CD14-positive monocyte (primary cell): Measurements from ENCODE around the gene SGCB. TPM values are rescaled to one million over a fixed set of nuclear protein-coding genes. Genes with fewer than 3 reads are reported as not detected.

Experiments
- DNase-seq, 3 donors: peaks; one replicate each; pipeline ENCODE4 v3.0.0-alpha.2; 2011 to 2022
- H2AFZ ChIP-seq: 2 replicates; pipeline ENCODE4 v1.6.0; 2012; ENCODE audit warnings: mild to moderate bottlenecking, low read depth, low read length, inconsistent platforms; ENCODE audit not compliant: insufficient read depth, poor library complexity, severe bottlenecking
- H3K27ac ChIP-seq, 2 donors: 1 replicate in 1 of 2; 2 replicates in 1 of 2; pipeline ENCODE4 v1.5.1; 2012 to 2013; ENCODE audit warnings: low read length in 2 of 2, control low read depth in 1 of 2, inconsistent platforms in 1 of 2, low read depth in 1 of 2, mild to moderate bottlenecking in 1 of 2
- H3K27me3 ChIP-seq, 2 donors: one replicate each; pipeline versions ENCODE4 v1.6.0 to v1.6.1; 2011 to 2013; ENCODE audit warnings: low read length in 2 of 2; ENCODE audit not compliant: control insufficient read depth in 2 of 2, insufficient read depth in 2 of 2
- H3K36me3 ChIP-seq, 2 donors: replicated peaks in 1 of 2; 1 replicate in 1 of 2; 2 replicates in 1 of 2; pipeline versions ENCODE4 v1.5.1 to v1.6.1; 2012 to 2013; ENCODE audit warnings: low read length in 2 of 2, control low read depth in 1 of 2, inconsistent platforms in 1 of 2, mild to moderate bottlenecking in 1 of 2; ENCODE audit not compliant: insufficient read depth in 2 of 2, control insufficient read depth in 1 of 2
- H3K4me1 ChIP-seq, 2 donors: 1 replicate in 1 of 2; 2 replicates in 1 of 2; pipeline versions ENCODE4 v1.5.1 to v1.6.1; 2012 to 2013; ENCODE audit warnings: low read length in 2 of 2, control low read depth in 1 of 2, inconsistent platforms in 1 of 2, mild to moderate bottlenecking in 1 of 2, moderate library complexity in 1 of 2; ENCODE audit not compliant: insufficient read depth in 2 of 2, control insufficient read depth in 1 of 2
- H3K4me2 ChIP-seq: replicated peaks from 2 replicates; pipeline ENCODE3; 2012; ENCODE audit warnings: low read length, moderate library complexity, mild to moderate bottlenecking; ENCODE audit not compliant: poor library complexity, severe bottlenecking; ENCODE audit errors: extremely low read depth
- H3K4me3 ChIP-seq, 3 experiments: fragments of 200-600 bp in 1 of 3; sonication (generic) in 1 of 3; replicated peaks in 1 of 3; 1 replicate in 2 of 3; 2 replicates in 1 of 3; pipeline ENCODE4 v1.5.1; 2011 to 2013; ENCODE audit warnings: low read length in 3 of 3, mild to moderate bottlenecking in 3 of 3, control low read depth in 2 of 3, low read depth in 2 of 3, inconsistent platforms in 1 of 3, moderate library complexity in 1 of 3
- H3K79me2 ChIP-seq: 2 replicates; pipeline ENCODE4 v1.6.0; 2012; ENCODE audit warnings: mild to moderate bottlenecking, control low read depth, inconsistent platforms, low read length, moderate library complexity; ENCODE audit not compliant: insufficient read depth
- H3K9ac ChIP-seq: 2 replicates; pipeline ENCODE4 v1.6.0; 2017; ENCODE audit warnings: low read length, mild to moderate bottlenecking; ENCODE audit not compliant: insufficient read depth, poor library complexity, severe bottlenecking
- H3K9me3 ChIP-seq, 2 donors: replicated peaks in 1 of 2; 1 replicate in 1 of 2; 2 replicates in 1 of 2; pipeline versions ENCODE4 v1.5.1 to v1.6.1; 2012 to 2013; ENCODE audit warnings: low read length in 2 of 2, control low read depth in 1 of 2; ENCODE audit not compliant: control insufficient read depth in 1 of 2, insufficient read depth in 1 of 2
- H4K20me1 ChIP-seq: 2 replicates; pipeline ENCODE4 v1.6.0; 2012; ENCODE audit warnings: mild to moderate bottlenecking, low read length, control low read depth, moderate library complexity; ENCODE audit not compliant: insufficient read depth
- H3K27ac Mint-ChIP-seq, 7 donors: one replicate each; pipeline ENCODE4 v1.8.0; 2020; ENCODE audit warnings: mild to moderate bottlenecking in 7 of 7, mixed read lengths in 7 of 7, moderate library complexity in 6 of 7, inconsistent platforms in 2 of 7
- H3K27me3 Mint-ChIP-seq, 3 donors: one replicate each; pipeline ENCODE4 v1.8.0; 2021 to 2022; ENCODE audit warnings: low read depth in 3 of 3, mild to moderate bottlenecking in 3 of 3, mixed read lengths in 3 of 3, moderate library complexity in 3 of 3, inconsistent platforms in 1 of 3
- H3K36me3 Mint-ChIP-seq, 2 donors: one replicate each; pipeline ENCODE4 v1.8.0; 2020; ENCODE audit warnings: mixed read lengths in 2 of 2, inconsistent platforms in 1 of 2, mild to moderate bottlenecking in 1 of 2
- H3K4me1 Mint-ChIP-seq: one replicate; pipeline ENCODE4 v1.8.0; 2020; ENCODE audit warnings: mild to moderate bottlenecking, mixed read lengths
- H3K4me3 Mint-ChIP-seq, 2 donors: one replicate each; pipeline ENCODE4 v1.8.0; 2020; ENCODE audit warnings: mild to moderate bottlenecking in 2 of 2, mixed read lengths in 2 of 2, moderate library complexity in 1 of 2
- H3K9me3 Mint-ChIP-seq, 7 donors: one replicate each; pipeline ENCODE4 v1.8.0; 2020 to 2022; ENCODE audit warnings: mixed read lengths in 7 of 7, mild to moderate bottlenecking in 6 of 7, moderate library complexity in 6 of 7, inconsistent platforms in 2 of 7
- WGBS: methylation state at CpG from one replicate; pipeline ENCODE4 v1.1.5; 2013; ENCODE audit warnings: missing lambda C conversion rate; ENCODE audit not compliant: insufficient coverage; 5-methylcytosine and 5-hydroxymethylcytosine counted together
- intact Hi-C, 2 donors: fragments of 100-400 bp; cut with micrococcal nuclease; formaldehyde crosslinking; loops; one replicate each; pipeline versions ENCODE4 v1.15.0 to v1.15.1; 2023
- polyA plus RNA-seq, 3 donors: library from polyadenylated mRNA; depleted of rRNA in 1 of 3; unstranded in 2 of 3; stranded (reverse) in 1 of 3; fragments of 300-500 nt in 2 of 3; fragments of >200 nt in 1 of 3; fragmentation: Illumina TruSeq in 2 of 3; gene quantifications; 1 replicate in 2 of 3; 2 replicates in 1 of 3; pipeline ENCODE4 v1.2.3, GENCODE V29; 2012 to 2021
- TF ChIP-seq, protein P1 (sequence below): fragments of 200-600 bp; IDR thresholded peaks from one replicate; pipeline ENCODE4 v1.8.0; 2022; ENCODE audit warnings: antibody characterized with exemption, mild to moderate bottlenecking

Gene SGCB
- polyA plus RNA-seq, 3 donors = 0.77 to 0.96 (median 0.95) TPM

DNA sequence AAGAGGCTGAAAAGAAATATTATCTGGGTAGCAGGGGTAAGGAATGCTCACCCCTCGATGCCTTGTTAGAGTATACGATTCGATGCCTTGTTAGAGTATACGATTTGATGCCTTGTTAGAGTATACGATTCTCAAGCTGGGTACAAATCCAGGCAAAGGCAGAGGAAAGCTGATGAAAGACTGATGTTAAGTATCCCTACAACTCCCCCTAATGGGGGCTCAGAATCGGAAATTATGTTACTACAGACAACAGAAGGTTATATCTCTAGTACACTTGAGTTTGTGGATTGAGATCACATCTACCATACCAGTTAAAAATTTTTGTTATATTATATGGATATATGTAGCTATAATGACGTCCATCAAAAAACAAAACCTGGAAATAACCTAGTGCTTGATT lies 22.7 kb downstream of the SGCB start:
- no CpG with 5 or more reads among the region's 7 CpGs for WGBS
- no peaks in the 10 kb centered on the region for H3K27me3 Mint-ChIP-seq
- intact Hi-C loops = no loop called here
- H3K36me3 Mint-ChIP-seq = no peaks in the 10 kb centered on the region
- DNase-seq = no peak
- peak overlapping the region in 6 of 7 donors; percentile 40 to 80 (median 73) for H3K27ac Mint-ChIP-seq
- Histone ChIP-seq H3K9ac (no peak overlapping the region), H3K9me3 (no peaks in the 10 kb centered on the region), H2AFZ (peak overlapping the region; percentile 61), H3K4me2 (peak overlapping the region; percentile 63), H3K4me1 (peaks cover 20 to 27% of the 10 kb centered on the region in 2 donors), H3K27ac (peak overlapping the region in 1 of 2 donors; percentile 71), H3K36me3 (no peaks in the 10 kb centered on the region), H3K4me3 (peak overlapping the region in 1 of 3 experiments; percentile 50), H4K20me1 (no peaks in the 10 kb centered on the region), H3K79me2 (no peaks in the 10 kb centered on the region), H3K27me3 (no peaks in the 10 kb centered on the region)
- TF ChIP-seq, protein P1, sequence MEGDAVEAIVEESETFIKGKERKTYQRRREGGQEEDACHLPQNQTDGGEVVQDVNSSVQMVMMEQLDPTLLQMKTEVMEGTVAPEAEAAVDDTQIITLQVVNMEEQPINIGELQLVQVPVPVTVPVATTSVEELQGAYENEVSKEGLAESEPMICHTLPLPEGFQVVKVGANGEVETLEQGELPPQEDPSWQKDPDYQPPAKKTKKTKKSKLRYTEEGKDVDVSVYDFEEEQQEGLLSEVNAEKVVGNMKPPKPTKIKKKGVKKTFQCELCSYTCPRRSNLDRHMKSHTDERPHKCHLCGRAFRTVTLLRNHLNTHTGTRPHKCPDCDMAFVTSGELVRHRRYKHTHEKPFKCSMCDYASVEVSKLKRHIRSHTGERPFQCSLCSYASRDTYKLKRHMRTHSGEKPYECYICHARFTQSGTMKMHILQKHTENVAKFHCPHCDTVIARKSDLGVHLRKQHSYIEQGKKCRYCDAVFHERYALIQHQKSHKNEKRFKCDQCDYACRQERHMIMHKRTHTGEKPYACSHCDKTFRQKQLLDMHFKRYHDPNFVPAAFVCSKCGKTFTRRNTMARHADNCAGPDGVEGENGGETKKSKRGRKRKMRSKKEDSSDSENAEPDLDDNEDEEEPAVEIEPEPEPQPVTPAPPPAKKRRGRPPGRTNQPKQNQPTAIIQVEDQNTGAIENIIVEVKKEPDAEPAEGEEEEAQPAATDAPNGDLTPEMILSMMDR = no peak
- H3K4me1 Mint-ChIP-seq = peaks cover 25% of the 10 kb centered on the region
- peak overlapping the region in 1 of 2 donors; percentile 74 for H3K4me3 Mint-ChIP-seq
- H3K9me3 Mint-ChIP-seq = no peaks in the 10 kb centered on the region

DNA sequence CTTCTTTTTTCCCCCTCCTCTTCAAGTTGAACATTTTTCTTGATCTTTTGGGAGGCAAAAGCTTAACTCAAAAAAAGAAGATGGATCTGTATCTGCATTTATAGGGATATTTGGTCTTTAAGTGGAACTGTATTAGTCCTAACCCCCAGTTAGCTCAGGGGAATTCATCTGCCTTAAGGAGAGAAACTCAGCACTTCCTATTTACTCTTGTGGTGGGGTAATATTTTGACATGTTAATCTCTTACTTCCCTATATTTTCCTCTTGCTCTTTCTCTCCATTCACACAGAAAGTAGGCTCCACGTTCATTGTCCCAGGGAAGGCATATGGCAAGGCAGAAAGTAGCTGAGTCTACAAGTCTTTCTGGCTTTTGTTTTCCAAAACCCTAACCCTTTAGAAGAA lies 23.2 kb downstream of the SGCB start:
- Histone ChIP-seq H3K4me1 (peaks cover 16 to 22% of the 10 kb centered on the region in 2 donors), H4K20me1 (no peaks in the 10 kb centered on the region), H3K9ac (no peak overlapping the region), H2AFZ (peak overlapping the region; percentile 61), H3K79me2 (no peaks in the 10 kb centered on the region), H3K36me3 (no peaks in the 10 kb centered on the region), H3K27ac (peak overlapping the region in 1 of 2 donors; percentile 71), H3K4me2 (peak overlapping the region; percentile 63), H3K27me3 (no peaks in the 10 kb centered on the region), H3K4me3 (peak overlapping the region in 1 of 3 experiments; percentile 50), H3K9me3 (no peaks in the 10 kb centered on the region)
- intact Hi-C loops = no loop called here
- no peaks in the 10 kb centered on the region for H3K27me3 Mint-ChIP-seq
- TF ChIP-seq, protein P1 = no peak
- peak; percentile 23 to 58 (median 53) for DNase-seq
- H3K4me1 Mint-ChIP-seq = peaks cover 21% of the 10 kb centered on the region
- no peaks in the 10 kb centered on the region for H3K36me3 Mint-ChIP-seq
- WGBS = no CpG with 5 or more reads among the region's 1 CpG
- H3K4me3 Mint-ChIP-seq = peak overlapping the region in 1 of 2 donors; percentile 74
- no peaks in the 10 kb centered on the region for H3K9me3 Mint-ChIP-seq
- H3K27ac Mint-ChIP-seq = peak overlapping the region; percentile 32 to 80 (median 70)
